Measurements from ENCODE around the gene TBC1D21.
"Not testable (repeated sequence)": the region's sequence is repeated elsewhere in the genome, so short reads cannot be mapped to it uniquely, and the experiment has no call there.

The TBC1D21 gene

GRCh38 chr15:73931441-73931840, 58.1 kb downstream of the TBC1D21 start:
- DNase-seq, result no peak

- no peak for DNase-seq
Observed at GRCh38 chr15:73932381-73933191, 59.2 kb downstream of the TBC1D21 start.

GRCh38 chr15:73934281-73934680, 60.9 kb downstream of the TBC1D21 start:
- no peak for DNase-seq

- DNase-seq, result no peak
Observed at GRCh38 chr15:73935547-73935946, 62.2 kb downstream of the TBC1D21 start.

- no peak for DNase-seq
Observed at GRCh38 chr15:73936181-73936580, 62.8 kb downstream of the TBC1D21 start.

GRCh38 chr15:73936588-73937290, 63.4 kb downstream of the TBC1D21 start:
- no peak for DNase-seq

GRCh38 chr15:73937296-73937695, 63.9 kb downstream of the TBC1D21 start:
- DNase-seq, result no peak

GRCh38 chr15:73937726-73938125, 64.4 kb downstream of the TBC1D21 start:
- no peak for DNase-seq

GRCh38 chr15:73938516-73938915, 65.2 kb downstream of the TBC1D21 start:
- not testable (repeated sequence) for DNase-seq
